Fibroblast of lung (primary cell): ENCODE measurements around the gene LKAAEAR1.

Source experiments
- CTCF ChIP-seq, 2 donors: IDR thresholded peaks in 1 of 2; conservative IDR thresholded peaks in 1 of 2; 1 replicate in 1 of 2; 2 replicates in 1 of 2; pipeline ENCODE4 v1.5.1; 2011 to 2012; ENCODE audit warnings: low read length in 2 of 2, control low read depth in 1 of 2, inconsistent platforms in 1 of 2, low read depth in 1 of 2, mild to moderate bottlenecking in 1 of 2
- EZH2 ChIP-seq: IDR thresholded peaks from 2 replicates; pipeline ENCODE4 v1.5.1; 2012; ENCODE audit warnings: low read length, control low read depth, mild to moderate bottlenecking; ENCODE audit errors: missing control alignments

GRCh38 chr20:64064145-64064698 lies 20.0 kb downstream of the LKAAEAR1 start:
- no peak for TF ChIP-seq CTCF (conservative IDR thresholded peaks at IDR 0.05 in 1 of 2, IDR thresholded peaks at IDR 0.05 in 1 of 2; ENCODE audit: low read depth in 1 of 2, low read length in 2 of 2)
- TF ChIP-seq EZH2: no peak
